ENCODE results near the gene ZNF488. TPM values are rescaled to one million over a fixed set of nuclear protein-coding genes. Genes with fewer than 3 reads are reported as not detected.
"Not testable (repeated sequence)": the region's sequence is repeated elsewhere in the genome, so short reads cannot be mapped to it uniquely, and the experiment has no call there.

ZNF488 gene
- total and polyA plus RNA-seq, 7 donors: 0.16 to 0.82 (median 0.65) TPM; not detected in 3

GRCh38 chr10:47418321-47418720 is 34.2 kb upstream of the ZNF488 start:
- intact Hi-C loops (cut with DNase I): no loop called here
- DNase-seq: no peak
- no peaks in the 10 kb centered on the region for H3K36me3 ChIP-seq
- no peaks in the 10 kb centered on the region for H3K9me3 ChIP-seq
- H3K27me3 ChIP-seq: no peaks in the 10 kb centered on the region
- H3K27ac ChIP-seq: no peak overlapping the region
- WGBS, 2 donors: 87% methylated on average over 6 of the region's 6 CpGs
- no peaks in the 10 kb centered on the region for H3K4me1 ChIP-seq
- TF ChIP-seq EP300 (IDR thresholded peaks at IDR 0.05) (no peak), POLR2AphosphoS5 (IDR thresholded peaks at IDR 0.05) (no peak), POLR2A (IDR thresholded peaks at IDR 0.05) (no peak)
- TF ChIP-seq, protein P1, sequence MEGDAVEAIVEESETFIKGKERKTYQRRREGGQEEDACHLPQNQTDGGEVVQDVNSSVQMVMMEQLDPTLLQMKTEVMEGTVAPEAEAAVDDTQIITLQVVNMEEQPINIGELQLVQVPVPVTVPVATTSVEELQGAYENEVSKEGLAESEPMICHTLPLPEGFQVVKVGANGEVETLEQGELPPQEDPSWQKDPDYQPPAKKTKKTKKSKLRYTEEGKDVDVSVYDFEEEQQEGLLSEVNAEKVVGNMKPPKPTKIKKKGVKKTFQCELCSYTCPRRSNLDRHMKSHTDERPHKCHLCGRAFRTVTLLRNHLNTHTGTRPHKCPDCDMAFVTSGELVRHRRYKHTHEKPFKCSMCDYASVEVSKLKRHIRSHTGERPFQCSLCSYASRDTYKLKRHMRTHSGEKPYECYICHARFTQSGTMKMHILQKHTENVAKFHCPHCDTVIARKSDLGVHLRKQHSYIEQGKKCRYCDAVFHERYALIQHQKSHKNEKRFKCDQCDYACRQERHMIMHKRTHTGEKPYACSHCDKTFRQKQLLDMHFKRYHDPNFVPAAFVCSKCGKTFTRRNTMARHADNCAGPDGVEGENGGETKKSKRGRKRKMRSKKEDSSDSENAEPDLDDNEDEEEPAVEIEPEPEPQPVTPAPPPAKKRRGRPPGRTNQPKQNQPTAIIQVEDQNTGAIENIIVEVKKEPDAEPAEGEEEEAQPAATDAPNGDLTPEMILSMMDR (IDR thresholded peaks at IDR 0.05): no peak
- no peak overlapping the region for H3K4me3 ChIP-seq

DNA sequence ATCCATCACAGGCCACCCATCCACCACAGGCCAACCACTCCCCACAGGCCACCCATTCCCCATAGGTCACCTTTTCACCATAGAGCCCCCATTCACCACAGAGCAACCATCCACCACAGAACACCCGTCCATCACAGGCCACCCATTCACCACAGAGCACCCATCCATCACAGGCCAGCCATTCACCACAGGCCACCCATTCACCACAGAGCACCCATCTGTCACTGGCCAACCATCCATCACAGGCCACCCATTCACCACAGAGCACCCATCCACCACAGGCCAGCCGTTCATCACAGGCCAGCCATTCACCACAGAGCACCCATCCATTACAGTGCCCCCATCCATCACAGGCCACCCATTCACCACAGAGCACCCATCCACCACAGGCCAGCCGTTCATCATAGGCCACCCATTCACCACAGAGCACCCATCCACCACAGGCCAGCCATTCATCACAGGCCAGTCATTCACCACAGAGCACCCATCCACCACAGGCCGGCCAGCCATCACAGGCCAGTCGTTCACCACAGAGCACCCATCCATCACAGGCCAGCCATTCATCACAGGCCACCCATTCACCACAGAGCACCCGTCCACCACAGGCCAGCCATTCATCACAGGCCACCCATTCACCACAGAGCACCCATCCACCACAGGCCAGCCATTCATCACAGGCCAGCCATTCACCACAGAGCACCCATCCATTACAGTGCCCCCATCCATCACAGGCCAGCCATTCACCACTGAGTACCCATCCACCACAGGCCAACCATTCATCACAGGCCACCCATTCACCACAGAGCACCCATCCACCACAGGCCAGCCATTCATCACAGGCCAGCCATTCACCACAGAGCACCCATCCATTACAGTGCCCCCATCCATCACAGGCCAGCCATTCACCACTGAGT is 32.5 kb upstream of the ZNF488 start:
- H3K4me1 ChIP-seq; H3K36me3 ChIP-seq; H3K27me3 ChIP-seq; H3K4me3 ChIP-seq; DNase-seq; intact Hi-C loops (cut with DNase I); H3K9me3 ChIP-seq; H3K27ac ChIP-seq: not testable (repeated sequence)
- 92 to 93% methylated on average over 6 of the region's 6 CpGs for WGBS, 2 donors

DNA sequence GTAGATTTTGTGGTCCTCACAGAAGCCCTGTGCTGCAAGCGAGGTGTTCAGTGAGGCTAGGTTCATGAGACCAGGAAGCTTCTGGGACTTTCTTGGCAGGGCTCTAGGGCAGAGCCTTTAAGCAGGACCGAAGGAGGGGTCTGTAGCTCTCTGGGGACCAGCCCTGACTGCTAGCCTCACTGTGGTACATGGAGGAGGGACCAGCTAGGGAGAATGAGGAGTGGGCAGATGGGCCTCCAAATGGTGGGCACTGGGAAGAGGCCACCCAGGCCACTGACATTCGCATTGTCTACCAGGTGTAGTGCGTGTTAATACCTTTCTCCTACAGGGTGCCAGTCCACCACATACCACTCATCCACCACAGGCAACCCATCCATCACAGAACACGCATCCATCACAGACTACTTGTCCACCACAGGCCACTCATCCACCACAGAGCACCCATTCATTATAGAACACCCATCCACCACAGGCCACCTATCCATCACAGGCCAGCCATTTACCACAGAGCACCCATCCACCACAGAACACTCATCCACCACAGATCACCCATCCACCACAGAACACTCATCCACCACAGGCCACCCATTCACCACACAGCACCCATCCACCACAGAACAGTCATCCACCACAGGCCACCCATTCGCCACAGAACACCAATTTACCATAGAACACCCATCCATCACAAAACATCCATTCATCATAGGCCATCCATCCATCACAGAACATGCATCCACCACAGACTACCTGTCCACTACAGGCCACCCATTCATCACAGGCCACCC is 31.6 kb upstream of the ZNF488 start:
- H3K9me3 ChIP-seq: no peaks in the 10 kb centered on the region
- no peaks in the 10 kb centered on the region for H3K27me3 ChIP-seq
- no peak overlapping the region for H3K27ac ChIP-seq
- no peak for DNase-seq
- WGBS, 2 donors: 91% methylated on average over 6 of the region's 6 CpGs
- H3K36me3 ChIP-seq: no peaks in the 10 kb centered on the region
- TF ChIP-seq EP300 (IDR thresholded peaks at IDR 0.05): no peak
- TF ChIP-seq, protein P1 (IDR thresholded peaks at IDR 0.05): no peak
- H3K4me3 ChIP-seq: no peak overlapping the region
- no peaks in the 10 kb centered on the region for H3K4me1 ChIP-seq
- intact Hi-C loops (cut with DNase I): no loop called here

GRCh38 chr10:47414752-47415519 is 30.8 kb upstream of the ZNF488 start:
- WGBS, 2 donors: 81 to 89% methylated on average over 19 of the region's 19 CpGs
- DNase-seq: no peak
- Histone ChIP-seq H3K27me3 (no peaks in the 10 kb centered on the region), H3K4me3 (no peak overlapping the region), H3K4me1 (no peaks in the 10 kb centered on the region), H3K27ac (no peak overlapping the region), H3K36me3 (no peaks in the 10 kb centered on the region), H3K9me3 (no peaks in the 10 kb centered on the region)
- TF ChIP-seq, protein P1 (IDR thresholded peaks at IDR 0.05): no peak
- TF ChIP-seq POLR2A (IDR thresholded peaks at IDR 0.05): no peak
- no peak for TF ChIP-seq EP300 (IDR thresholded peaks at IDR 0.05)
- no peak for TF ChIP-seq POLR2AphosphoS5 (IDR thresholded peaks at IDR 0.05)
- intact Hi-C loops (cut with DNase I): no loop called here

DNA sequence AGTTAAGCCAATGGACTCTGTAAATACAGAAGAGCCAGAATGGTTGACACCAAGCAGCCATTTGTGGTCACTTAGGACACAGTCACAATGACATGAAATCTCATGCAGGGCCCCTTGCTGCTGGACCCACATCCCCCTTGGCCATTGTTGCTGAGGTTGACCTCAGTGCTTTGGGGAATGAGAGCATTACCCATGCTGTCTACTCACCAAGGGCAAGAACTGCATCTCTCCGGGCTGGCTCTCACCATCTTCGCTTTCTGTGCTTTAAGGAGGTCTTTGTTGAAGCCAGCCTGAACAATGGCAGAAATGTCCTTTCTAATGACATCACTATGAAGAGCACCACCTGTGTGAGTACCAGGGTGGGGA is 30.1 kb upstream of the ZNF488 start:
- intact Hi-C loops (cut with DNase I): no loop called here
- Histone ChIP-seq H3K27ac (no peak overlapping the region), H3K27me3 (no peaks in the 10 kb centered on the region), H3K36me3 (no peaks in the 10 kb centered on the region), H3K4me3 (no peak overlapping the region), H3K4me1 (no peaks in the 10 kb centered on the region), H3K9me3 (no peaks in the 10 kb centered on the region)
- 94 to 97% methylated on average over 2 of the region's 2 CpGs for WGBS, 2 donors
- TF ChIP-seq, protein P1 (IDR thresholded peaks at IDR 0.05): no peak
- no peak for TF ChIP-seq EP300 (IDR thresholded peaks at IDR 0.05)
- no peak for TF ChIP-seq POLR2A (IDR thresholded peaks at IDR 0.05)
- TF ChIP-seq POLR2AphosphoS5 (IDR thresholded peaks at IDR 0.05): no peak
- no peak for DNase-seq
